ENCODE results near the gene CACNA1C.

CACNA1C gene

GRCh38 chr12:2029851-2030250 is 22.9 kb upstream of the CACNA1C start:
- Histone ChIP-seq H3K27me3 (replicated peaks) (peaks cover 24% of the 10 kb centered on the region), H3K4me3 (ENCODE audit: low read depth, low read length) (no peak overlapping the region), H3K27ac (no peak overlapping the region), H3K36me3 (replicated peaks) (no peaks in the 10 kb centered on the region)
- TF ChIP-seq CTCF (IDR thresholded peaks at IDR 0.05; ENCODE audit: low read depth, low read length, missing control alignments), result no peak
- in situ Hi-C loops (cut with HindIII; ENCODE audit: low pct_ligation_motif_present, low sequenced_read_pairs), result no loop called here
- DNase-seq, result no peak

- no peak for DNase-seq
- no peak overlapping the region for H3K27ac ChIP-seq
- in situ Hi-C loops (cut with HindIII; ENCODE audit: low pct_ligation_motif_present, low sequenced_read_pairs), result no loop called here
- no peaks in the 10 kb centered on the region for H3K36me3 ChIP-seq (replicated peaks)
- peaks cover 19% of the 10 kb centered on the region for H3K27me3 ChIP-seq (replicated peaks)
- no peak for TF ChIP-seq CTCF (IDR thresholded peaks at IDR 0.05; ENCODE audit: low read depth, low read length, missing control alignments)
- H3K4me3 ChIP-seq (ENCODE audit: low read depth, low read length), result no peak overlapping the region
Observed at GRCh38 chr12:2032506-2032905, 20.3 kb upstream of the CACNA1C start.

GRCh38 chr12:2034633-2035430 is 18.0 kb upstream of the CACNA1C start:
- peaks cover 18% of the 10 kb centered on the region for H3K27me3 ChIP-seq (replicated peaks)
- H3K27ac ChIP-seq, result no peak overlapping the region
- peak; percentile 72 for TF ChIP-seq CTCF (IDR thresholded peaks at IDR 0.05; ENCODE audit: low read depth, low read length, missing control alignments)
- no peaks in the 10 kb centered on the region for H3K36me3 ChIP-seq (replicated peaks)
- H3K4me3 ChIP-seq (ENCODE audit: low read depth, low read length), result peak overlapping the region; percentile 35
- in situ Hi-C loops (cut with HindIII; ENCODE audit: low pct_ligation_motif_present, low sequenced_read_pairs), result no loop called here
- DNase-seq, result peak; percentile 40

GRCh38 chr12:2035431-2036055 is 17.2 kb upstream of the CACNA1C start:
- Histone ChIP-seq H3K36me3 (replicated peaks) (no peaks in the 10 kb centered on the region), H3K27me3 (replicated peaks) (peaks cover 19% of the 10 kb centered on the region), H3K4me3 (ENCODE audit: low read depth, low read length) (peak overlapping the region; percentile 35), H3K27ac (no peak overlapping the region)
- in situ Hi-C loops (cut with HindIII; ENCODE audit: low pct_ligation_motif_present, low sequenced_read_pairs), result no loop called here
- DNase-seq, result no peak
- no peak for TF ChIP-seq CTCF (IDR thresholded peaks at IDR 0.05; ENCODE audit: low read depth, low read length, missing control alignments)

GRCh38 chr12:2039034-2039433 is 13.8 kb upstream of the CACNA1C start:
- no peak overlapping the region for H3K4me3 ChIP-seq (ENCODE audit: low read depth, low read length)
- no peak for TF ChIP-seq CTCF (IDR thresholded peaks at IDR 0.05; ENCODE audit: low read depth, low read length, missing control alignments)
- DNase-seq, result no peak
- no peaks in the 10 kb centered on the region for H3K36me3 ChIP-seq (replicated peaks)
- H3K27ac ChIP-seq, result no peak overlapping the region
- H3K27me3 ChIP-seq (replicated peaks), result peaks cover 13% of the 10 kb centered on the region
- in situ Hi-C loops (cut with HindIII; ENCODE audit: low pct_ligation_motif_present, low sequenced_read_pairs), result no loop called here

Measured in brain microvascular endothelial cell (primary cell).